NCI-H2029 (cell line): ENCODE measurements around the gene PGF.

Experiments used
- DNase-seq: peaks from one replicate; lab custom pipeline; 2025; lab: John Stamatoyannopoulos, UW

The PGF gene

DNA sequence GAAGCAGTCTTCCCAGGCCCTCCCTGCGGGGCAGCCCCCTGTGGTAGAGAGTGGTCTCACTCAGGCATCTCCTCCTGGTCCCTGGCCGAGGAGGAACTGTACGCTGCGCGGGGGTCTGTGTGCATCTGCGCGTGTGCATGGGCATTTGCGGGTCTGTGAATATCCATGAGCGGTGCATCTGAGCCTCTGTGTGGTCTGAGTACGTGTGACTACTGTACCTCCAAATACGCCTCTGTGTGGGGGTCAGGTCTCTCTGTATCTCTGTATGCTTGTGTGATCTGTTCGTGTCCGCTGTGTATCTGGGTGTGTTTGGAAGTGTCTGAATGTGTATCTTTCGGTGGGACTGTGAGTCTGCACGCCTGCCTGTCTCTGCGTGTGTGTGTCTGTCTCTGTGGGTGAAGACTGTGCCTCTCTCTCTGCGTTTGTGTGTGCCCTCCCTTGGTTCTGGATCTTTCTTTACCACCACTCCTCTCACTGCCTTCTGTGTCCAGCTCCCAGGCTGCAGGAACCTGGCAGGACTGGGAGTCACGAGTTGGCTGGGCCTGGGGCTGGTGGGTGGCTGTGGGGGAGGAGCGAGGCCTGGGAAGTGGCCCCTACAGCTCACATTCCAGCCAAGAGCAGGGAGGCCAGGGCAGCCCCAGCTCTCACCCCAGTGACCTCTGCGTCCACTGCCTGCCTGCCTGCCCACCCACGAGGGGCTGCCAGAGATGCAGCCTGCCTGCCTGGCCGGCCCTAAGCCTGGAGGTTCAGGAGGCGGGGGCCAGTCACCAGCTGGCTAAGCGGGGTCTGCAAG lies 1.1 kb upstream of the PGF start:
- DNase-seq = no peak

DNA sequence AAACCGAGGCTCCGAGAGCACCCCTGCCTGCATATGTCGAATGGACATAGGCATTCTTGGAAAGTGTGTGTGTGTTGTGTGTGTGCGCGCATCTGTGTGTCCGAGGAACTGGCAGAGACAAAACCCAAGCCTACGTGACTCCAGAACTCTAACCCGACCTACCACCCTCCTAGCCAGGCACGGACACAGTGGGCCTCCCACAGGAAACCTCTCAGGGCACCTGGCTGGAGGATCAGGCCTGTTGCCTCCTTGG lies 556 bp upstream of the PGF start:
- no peak for DNase-seq

DNA sequence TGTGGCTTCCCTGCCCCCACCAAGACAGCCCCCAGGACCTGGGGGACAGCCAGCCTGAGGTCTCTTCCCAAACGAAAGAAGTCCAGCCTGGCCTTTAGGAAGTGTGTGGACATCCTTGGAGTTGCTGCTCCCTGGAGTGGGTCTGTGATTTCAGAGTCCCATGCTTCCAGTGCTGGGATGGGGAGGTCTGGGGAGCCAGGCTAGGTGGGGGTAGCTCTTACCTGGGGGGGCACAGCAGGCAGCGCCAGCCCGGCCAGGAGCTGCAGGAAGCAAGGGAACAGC lies 509 bp downstream of the PGF start:
- no peak for DNase-seq

DNA sequence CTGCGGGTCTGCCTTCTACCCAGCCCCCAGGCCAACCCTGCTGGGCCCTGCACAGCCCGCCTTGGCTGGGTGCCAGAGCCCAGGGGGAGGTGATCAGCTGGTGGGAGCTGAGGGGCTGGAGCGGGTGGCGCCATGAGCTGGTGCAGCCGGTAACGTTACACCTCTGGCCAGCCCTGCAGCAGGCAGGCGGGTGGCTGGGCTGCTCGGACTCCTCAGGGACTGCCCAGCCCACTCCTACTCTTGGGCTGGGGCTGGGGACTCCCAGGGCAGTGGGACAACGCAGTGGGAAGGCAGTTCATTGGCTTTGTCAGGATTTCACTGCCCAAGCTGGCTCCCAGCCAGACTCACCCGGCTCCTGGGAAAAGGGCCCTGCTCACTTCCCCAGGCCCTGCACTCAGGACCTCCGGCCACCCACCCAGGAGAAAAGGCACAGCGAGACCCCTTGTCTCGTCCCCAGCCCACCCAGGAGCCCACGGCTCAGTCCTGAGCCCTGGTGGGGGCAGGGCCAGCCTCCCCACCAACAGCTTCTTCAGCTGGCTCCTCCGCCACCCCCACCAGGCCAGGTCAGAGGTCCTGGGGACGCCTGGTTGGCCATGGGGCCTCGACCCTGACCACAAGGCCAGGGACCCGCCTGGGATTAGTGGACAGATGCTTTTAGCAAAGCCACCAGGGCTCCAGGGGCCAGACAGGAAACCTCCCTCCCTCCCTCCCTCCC lies 1.0 kb downstream of the PGF start:
- no peak for DNase-seq

DNA sequence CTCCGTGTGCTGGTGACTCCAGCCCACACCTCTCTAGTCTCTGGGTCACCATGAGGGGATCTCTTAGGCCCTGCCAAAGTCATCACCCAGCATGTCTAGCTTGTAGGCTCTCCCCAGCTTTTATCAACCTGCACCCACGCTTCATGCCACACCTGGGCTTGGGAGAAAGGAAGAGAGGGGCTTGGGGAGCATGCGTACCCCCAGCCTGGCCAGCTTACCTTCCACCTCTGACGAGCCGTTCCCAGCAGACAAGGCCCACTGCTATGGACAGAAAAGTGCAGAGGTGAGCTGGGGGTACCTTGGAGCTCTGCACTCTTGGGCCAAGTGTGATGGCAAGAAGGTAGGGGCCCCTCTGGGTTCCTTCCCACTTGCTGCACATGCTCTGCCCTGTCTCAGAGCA lies 1.7 kb downstream of the PGF start:
- no peak for DNase-seq

DNA sequence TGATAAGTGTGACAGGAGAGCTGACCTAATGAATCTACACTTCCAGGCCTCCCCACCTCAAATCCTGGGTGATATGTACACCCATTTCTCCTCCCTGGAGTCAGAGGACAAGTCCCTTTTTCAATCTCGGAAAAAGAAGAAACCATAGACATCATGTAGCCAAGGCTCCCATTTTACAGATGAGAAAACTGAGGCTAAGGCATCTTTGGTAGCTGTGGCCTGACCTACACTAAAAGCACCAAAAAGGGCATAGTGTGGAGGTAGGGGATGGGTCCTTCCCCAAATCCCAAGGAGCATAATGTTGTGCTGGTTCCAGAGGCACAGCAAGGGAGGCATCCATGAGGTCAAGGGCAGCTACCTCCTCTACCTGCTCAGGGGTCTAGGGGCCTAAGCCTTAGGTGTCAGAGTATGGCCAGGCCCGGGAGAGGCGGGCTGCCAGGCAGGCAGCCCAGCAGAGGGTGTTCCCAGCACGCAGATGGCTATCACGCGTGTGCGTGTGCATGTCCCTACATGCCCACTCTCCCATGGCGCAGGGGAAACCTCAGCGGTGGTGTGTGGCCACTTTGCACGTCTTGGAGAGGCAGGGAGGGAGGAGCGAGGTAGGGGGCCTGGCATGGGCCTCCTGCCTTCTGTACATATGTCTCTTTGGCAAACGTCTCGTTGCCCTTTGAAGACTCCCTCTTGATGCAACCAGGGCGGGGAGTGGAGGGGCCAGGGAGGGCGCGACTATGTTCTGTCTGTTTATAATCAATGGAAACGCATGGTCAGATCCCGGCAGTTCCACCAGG lies 2.5 kb downstream of the PGF start:
- DNase-seq = no peak

DNA sequence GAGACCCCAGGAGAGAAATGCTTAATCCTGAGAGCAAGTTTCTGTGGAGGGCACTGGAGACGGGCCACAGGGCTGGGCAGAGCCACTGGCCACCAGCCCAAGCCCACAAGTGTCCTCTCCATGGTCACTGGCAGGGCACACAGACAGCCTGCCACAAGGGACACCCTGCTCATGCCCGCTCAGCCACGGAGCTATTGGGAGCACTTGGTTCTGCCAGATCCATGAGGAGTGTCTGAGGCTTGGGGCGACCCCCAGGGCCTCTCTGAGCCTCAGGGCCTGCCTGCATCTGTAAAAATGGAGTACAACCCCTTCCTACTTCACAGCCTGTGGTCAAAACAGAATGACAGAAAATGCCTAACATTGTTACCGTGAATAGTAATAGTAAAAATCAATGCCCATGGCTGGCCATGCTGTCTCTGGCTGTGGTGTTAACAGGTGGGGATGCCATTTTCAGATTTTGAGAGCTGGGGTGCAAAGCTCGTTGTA lies 3.2 kb downstream of the PGF start:
- DNase-seq = no peak

DNA sequence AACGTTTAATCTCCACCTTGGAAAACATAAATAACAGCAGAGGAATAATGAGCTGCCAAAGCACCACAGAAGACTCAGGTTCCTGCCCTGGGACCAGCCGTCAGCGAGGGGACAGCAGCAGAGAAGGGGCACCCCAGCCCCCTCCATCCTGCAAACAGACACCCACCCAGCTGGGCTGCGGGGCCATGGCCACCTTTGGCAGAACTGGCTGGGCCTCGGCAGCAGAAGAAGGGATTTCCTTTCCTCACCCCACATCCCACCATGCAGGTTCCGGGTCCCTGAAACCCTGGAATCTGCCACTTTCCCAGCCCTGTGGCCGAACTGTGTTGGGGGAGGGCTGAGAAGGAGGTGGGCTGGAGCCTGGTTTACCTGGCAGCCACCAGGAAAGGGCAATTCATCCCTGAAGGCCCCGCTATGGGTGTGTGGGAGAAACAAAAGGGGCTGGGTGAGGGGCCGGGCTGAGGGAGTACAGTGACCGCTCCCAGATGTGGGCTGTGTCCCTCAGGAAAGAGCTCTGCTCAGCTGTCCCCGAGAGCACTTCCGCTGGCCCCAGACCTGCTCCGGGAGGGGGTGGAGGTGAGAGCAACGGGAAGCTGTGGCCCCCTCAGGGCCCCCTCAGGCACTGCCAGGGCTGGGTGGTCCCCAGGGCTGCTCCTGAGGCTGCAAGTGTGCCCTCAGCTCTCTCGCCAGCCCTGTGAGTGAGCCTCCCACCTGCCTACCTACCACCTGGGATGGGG lies 3.8 kb downstream of the PGF start:
- no peak for DNase-seq

DNA sequence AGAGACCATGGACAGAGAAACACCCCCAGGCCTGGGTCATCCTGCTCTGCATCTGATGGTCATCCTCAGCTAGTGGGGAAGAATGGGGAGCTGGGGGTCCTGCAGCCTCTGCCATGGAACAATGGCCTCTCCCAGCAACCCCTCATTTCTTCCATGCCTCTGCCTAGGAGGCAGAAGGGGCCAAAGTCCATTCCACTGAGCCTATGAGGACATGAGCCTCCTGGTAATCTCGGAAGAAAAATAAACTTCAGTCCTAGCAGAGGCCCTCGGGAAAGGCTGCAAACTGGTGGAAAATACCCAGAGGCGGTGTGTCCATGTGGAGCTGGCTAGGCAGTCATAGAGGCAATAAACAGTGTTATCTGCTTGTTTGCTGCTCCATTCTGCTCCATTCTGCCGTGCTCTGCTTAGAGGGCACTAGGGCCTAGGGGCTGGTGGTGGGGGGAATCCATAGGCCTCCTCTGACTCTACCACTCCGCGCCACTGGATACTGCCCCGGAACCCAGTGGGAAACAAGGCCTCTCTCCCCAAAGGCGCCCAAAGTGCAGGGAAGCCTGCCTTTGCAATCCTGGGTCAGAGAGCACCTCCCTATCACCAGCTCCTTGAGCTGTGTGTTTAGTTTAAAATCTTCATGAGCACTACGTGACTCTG lies 4.5 kb downstream of the PGF start:
- no peak for DNase-seq

DNA sequence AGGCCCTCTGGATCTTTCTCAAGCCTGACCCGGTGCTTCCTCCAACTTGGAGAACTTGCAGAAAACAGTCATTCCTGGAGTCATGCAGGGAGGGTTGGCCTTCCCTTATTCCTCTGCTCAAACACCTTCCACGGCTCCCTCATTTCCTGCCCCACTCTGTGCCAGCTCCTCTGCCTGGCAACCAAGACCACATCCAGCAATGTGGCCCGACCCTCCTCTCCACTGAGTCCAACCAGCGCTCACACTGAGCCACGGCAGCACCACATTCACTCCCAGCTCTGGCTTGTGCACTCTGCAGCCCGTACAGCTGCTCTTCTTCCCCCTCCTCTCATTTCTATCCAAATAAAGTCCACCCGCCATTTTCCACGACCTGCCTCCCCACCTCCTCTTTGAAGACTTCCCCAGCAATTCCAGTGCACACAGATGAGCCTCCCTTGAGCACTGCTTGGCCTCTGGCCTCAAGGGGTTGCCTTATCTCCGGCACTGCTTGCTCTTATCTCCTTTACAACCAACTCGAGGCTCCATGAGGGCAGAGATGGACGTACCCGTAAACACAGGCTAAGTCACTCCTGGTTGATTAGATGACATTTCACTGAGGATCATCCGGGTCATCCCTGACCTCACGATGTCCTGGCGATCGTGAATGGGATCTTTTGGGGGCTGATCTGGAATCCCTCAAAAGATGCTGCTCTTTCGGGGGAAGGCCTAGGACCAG lies 5.4 kb downstream of the PGF start:
- DNase-seq = no peak

DNA sequence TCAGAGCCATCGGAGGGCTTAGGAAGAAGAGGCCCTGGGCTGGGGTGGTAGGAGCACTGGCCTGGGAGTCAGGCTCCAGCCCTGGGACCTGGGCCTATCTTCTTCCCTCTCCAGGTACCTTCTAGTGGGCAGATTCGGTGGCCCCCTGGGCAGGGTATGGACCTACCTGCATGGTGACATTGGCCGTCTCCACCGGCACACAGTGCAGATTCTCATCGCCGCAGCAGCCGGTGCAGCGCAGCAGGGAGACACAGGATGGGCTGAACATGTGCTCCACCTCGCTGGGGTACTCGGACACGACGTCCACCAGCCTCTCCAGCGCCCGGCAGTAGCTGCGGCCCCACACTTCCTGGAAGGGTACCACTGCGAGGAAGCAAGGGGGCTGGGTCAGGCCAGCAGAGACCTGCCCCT lies 6.2 kb downstream of the PGF start:
- no peak for DNase-seq

DNA sequence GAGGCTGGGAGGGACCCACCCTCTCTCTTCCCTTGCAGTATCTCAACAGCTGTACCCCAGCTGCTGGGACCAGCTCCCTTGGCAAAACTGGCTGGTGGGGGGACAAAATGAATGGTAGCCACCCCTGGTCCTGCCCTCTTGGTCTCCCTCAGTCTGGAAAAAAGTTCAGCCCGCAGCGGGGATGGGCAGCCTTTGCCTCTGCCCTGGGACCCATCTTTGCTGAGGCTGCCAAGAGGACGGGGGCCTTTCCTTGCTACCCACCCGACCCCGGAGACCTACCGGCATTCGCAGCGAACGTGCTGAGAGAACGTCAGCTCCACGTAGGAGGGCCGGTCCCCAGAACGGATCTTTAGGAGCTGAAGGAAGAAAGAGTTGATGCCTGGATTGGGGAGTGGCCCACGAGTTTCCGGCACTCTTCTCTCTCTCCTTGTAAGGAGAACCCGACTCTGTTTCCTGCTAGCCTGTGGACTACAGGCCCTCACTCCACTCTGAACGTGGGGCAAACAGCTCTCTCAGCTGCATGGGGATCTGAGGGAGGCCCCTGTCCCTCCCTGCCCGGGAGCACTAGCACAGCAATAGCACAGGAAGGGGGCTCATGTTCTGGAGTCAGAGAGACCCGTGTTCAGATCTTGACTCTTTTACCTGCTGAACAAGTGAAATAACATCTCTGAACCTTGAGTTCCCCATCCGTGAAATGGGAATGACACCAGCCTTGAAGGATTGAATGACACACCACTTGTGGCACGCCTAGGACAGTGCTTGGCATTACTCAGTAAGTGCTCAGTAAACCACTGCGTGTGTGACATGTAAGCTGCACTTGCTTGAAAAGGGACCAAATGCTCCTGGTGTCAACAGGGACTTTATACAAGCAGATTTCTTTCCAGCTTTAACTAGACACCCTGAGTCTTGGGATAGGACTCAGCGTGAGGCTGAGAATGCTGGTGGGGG lies 6.9 kb downstream of the PGF start:
- no peak for DNase-seq

DNA sequence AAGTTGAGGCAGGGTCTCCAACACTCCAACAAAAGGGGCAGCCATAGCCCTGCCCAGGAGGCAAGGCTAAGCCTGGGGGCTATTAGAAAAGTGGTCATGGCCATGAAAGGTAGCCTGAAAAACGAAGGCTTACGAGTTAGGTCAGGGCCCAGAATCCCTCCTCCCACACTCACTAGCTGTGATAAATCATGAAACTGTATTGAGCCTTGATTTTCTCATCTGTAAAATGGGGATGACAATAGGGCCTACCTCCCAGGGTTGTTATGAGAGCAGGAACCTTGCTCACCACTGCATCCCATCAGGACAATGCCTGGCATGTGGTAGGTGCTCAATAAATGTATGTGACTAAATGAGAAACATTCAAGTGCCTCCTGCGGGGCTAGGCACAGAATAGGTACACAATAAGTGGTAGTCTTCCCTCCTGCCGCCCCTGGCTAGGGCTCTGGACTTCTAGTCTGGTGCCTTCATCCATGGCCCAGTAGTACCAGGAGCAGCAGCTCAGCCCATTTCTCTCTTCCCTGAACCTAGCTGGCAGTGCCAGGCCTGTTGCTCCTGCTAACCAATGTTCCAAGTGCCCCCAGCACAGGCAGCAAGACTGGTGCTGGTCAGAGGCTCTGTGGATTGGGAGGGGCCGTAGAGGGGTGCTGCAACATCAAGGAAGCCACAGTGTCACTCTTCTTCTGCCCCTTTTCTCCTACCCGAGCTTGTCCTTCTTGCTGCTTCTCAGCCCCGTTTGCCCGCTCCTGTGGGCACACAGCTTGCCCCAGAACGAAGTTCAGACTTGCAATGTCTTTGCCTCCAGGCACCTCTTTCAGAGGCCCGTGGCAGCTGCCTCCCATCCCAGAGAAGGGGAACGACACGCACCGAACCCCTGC lies 7.8 kb downstream of the PGF start:
- no peak for DNase-seq

DNA sequence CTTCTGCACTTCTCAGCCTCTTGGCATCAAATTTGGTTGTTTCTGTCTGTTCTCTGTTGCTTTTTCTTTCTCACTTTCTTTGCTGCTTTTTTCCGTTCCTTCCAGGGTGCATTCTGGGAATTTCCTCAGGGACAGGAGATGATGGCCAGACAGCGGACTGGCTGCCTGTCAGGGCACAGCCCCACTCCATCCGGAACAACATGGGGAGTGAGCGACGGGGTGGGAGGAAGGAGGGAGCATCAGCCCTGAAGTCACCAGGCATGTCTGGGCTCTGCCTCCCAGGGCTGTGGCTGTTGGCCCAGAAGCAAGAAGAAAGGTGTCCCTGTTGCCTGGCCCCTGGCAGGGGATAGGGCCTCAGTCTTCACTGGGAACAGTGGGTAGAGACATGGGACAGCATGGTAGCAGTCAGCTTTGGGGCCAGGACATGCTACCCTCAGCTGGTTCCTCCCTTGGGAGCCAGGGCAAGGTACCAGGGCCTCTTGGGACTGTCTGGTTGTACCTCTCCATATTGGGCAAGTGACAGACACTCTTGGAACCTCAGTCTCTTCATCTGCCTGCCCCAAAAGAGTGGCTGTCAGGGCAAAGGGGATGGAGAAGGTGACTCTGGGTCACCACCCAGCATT lies 8.6 kb downstream of the PGF start:
- DNase-seq = no peak

DNA sequence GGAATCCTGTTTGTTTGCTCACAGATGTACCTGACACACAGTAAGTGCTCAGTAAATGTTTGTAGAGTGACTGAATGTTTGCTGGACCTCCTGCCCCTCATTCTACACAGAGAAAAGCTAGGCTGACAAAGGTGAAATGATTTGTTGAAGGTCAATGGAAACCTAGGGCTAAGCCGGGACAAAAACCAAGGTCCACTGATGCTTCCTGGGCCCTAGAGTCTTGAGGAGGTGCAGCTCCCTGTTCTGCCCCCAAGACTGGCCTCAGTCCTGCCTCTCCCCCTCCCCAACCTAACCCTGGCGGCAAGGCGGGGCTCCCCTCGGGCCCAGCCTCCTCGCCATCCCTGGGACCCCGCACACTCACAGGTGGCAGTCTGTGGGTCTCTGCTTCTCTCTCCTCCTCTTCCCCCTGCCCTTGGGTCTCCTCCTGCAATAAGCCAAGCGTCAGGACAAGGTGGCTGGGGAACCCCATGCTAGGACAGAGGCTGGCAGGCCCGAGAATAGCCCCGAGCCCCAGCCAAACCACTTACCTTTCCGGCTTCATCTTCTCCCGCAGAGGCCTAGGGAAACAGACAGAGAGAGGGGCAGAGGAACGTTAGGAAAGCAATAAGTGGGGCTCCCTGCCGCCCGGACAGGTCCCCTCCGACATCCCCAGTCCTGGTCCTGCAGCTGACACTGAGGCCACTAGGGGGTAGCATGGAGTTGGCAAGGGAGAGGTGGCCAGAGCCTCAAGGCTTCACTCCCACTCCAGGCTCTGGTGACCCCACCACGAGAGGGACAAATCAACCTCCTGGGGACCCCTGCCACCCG lies 9.3 kb downstream of the PGF start:
- DNase-seq = no peak

DNA sequence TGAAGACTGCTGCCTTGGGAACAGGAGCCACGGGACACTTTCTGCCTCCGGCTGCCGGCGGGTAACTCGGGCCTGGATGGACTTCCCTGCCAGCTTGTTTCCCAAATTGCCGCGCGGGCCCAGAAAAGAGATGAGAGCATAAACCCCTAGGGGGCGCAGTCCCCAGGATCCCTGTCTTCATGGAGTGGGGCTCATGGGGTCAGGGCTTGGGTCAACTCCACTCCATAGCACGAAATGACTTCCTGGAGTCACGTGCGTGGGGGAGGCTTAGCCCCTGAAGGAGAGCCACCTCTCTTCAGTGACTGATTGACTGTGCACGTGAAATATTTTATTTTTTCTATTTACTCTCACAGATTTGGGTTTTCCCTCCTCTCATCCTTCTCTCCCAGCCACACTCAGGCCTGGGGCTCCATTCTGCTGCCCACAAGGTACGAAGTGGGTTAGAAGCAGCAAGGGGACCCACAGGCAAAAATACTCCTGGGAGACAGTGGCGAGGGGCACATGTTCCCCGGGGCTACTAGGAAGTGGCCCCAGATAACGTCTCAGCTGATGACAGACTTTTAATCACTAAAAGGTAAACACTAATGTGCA lies 10.0 kb downstream of the PGF start:
- no peak for DNase-seq

DNA sequence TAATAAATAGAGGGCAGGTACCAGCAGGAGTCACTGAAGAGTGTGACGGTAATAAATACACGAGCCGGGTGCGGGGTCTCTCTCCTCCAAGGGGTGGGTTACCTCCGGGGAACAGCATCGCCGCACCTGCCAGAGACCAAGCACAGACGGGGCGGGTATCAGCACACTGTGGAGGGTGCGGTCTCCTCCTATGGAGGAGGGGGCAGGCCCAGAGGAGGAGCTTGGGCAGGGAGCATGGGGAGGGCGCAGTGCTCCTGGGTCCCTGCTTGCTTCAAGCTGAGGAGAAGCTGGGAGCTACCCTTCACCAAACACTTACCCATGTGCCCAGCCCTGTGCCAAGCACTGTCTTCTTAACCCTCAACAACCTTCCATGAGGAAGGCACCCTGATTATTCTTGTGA lies 12.8 kb downstream of the PGF start:
- no peak for DNase-seq

DNA sequence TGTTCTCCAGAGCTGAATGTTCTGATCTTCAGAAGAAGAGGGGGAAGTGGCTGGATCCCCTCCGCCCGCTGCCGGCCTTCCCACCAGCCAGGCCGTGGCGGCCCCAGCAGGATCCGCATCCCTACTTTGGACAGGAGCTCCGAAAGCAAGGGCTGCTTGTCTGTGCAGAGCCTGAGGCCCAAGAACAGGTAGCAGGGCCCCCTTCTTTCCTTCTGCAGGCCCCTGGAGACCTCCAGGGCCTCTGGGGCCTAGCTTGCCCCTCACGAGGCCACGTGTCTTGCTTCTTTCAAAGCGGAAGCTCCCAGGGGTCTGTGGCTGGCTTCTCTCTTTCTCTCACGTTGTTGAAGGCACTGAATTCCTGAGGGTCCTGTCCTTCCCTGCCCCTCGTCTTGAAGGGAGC lies 13.2 kb downstream of the PGF start:
- no peak for DNase-seq
